GM13977 (cell line): ENCODE measurements around the gene CNN2.
A peak's percentile ranks its signal among the peaks of the same experiment; 100 is the strongest.

Experiments
- DNase-seq: peaks from one replicate; pipeline ENCODE4 v3.0.0; 2012; ENCODE audit warnings: low spot score
- in situ Hi-C: fragments of 300-500 bp; cut with MboI; formaldehyde crosslinking; loops from one replicate; pipeline ENCODE4 v1.12.0; 2022; ENCODE audit warnings: low sequenced_read_pairs, low pct_unique_long_range_greater_than_20kb, mixed read lengths, inconsistent platforms; ENCODE audit not compliant: unreplicated experiment
- TF ChIP-seq, protein P1 (sequence below): IDR thresholded peaks from 2 replicates; pipeline ENCODE4 v1.5.1; 2012; ENCODE audit warnings: mild to moderate bottlenecking, control low read depth; ENCODE audit not compliant: insufficient read depth; ENCODE audit errors: extremely low read depth, missing control alignments

CNN2 gene

GRCh38 chr19:1025960-1026782 lies at the start of gene CNN2:
TSS of gene CNN2 (plus strand) at chr19:1026608. CDS start at chr19:1026662, 54 bp downstream.
- TF ChIP-seq, protein P1, sequence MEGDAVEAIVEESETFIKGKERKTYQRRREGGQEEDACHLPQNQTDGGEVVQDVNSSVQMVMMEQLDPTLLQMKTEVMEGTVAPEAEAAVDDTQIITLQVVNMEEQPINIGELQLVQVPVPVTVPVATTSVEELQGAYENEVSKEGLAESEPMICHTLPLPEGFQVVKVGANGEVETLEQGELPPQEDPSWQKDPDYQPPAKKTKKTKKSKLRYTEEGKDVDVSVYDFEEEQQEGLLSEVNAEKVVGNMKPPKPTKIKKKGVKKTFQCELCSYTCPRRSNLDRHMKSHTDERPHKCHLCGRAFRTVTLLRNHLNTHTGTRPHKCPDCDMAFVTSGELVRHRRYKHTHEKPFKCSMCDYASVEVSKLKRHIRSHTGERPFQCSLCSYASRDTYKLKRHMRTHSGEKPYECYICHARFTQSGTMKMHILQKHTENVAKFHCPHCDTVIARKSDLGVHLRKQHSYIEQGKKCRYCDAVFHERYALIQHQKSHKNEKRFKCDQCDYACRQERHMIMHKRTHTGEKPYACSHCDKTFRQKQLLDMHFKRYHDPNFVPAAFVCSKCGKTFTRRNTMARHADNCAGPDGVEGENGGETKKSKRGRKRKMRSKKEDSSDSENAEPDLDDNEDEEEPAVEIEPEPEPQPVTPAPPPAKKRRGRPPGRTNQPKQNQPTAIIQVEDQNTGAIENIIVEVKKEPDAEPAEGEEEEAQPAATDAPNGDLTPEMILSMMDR: no peak
- peak; percentile 92 for DNase-seq
- in situ Hi-C loops: no loop called here

DNA sequence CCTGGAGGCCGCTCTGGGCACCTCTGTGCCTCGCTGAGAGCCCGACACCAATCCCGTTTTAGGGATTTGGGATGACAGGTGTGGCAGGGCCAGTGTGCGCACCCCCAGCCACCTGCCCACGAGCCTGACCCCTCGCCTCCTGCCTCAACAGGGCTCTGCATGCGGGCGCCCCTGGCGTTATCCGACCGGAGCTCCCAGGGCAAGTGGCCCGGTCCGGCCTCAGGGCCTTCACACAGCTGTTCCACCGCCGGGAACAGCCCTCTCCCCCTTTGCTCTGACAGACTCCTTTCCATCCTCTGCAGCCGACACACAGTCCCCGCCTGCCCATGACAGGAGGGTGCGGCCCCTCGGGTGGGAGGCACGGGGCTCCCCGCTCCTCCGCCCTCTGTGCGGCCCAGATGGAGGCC lies 49.3 kb upstream of the CNN2 start:
- DNase-seq: no peak
- TF ChIP-seq, protein P1: no peak
- in situ Hi-C loops: no loop called here

DNA sequence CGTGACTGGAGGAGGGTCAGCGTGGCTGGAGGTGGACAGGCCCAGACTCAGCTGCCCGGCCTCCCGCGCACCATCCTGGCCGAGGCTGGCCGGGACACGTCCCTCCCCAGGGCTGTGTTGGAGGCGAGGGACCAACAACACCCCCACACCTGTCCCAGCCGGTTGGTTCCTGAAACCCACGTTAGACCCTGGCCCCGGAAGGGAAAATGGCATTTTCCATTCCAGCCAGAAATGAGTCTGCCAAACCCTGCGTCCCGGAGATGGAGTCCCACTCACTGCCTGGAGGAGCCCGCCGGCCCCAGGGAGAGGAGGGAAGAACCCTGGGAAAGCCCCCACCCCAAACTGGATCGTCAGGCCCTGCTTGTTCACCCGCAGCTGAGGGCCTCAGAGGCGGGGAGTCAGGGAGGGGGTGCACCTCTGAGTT lies 47.1 kb upstream of the CNN2 start:
- in situ Hi-C loops: no loop called here
- peak; percentile 90 for DNase-seq
- TF ChIP-seq, protein P1: no peak

GRCh38 chr19:980133-980998 lies 46.0 kb upstream of the CNN2 start:
- no peak for DNase-seq
- in situ Hi-C loops: loop anchor here (5.0 to 10.0 kb wide), 2 partner anchors 58 to 126 kb away; partner anchors contain the start of genes CFD and ELANE
- TF ChIP-seq, protein P1: no peak

- TF ChIP-seq, protein P1: peak; percentile 98
- peak; percentile 97 for DNase-seq
- in situ Hi-C loops: loop anchor here (5.0 to 10.0 kb wide), 2 partner anchors 60 to 128 kb away; partner anchors contain the start of genes CFD and ELANE
These were observed 43.7 kb upstream of the CNN2 start for GRCh38 chr19:982567-983170.
